H9 (cell line): ENCODE data around the gene SNX5. TPM values are rescaled to one million over a fixed set of nuclear protein-coding genes. Genes with fewer than 3 reads are reported as not detected.
A peak's percentile ranks its signal among the peaks of the same experiment; 100 is the strongest.

Experiments
- DNase-seq: peaks from one replicate; pipeline ENCODE4 v3.0.0-alpha.2; 2017
- H2AFZ ChIP-seq: one replicate; pipeline ENCODE4 v1.6.1; 2013; ENCODE audit warnings: mild to moderate bottlenecking, low read length, control low read depth, moderate library complexity
- H2AK5ac ChIP-seq: 2 replicates; pipeline ENCODE4 v1.6.1; 2013; ENCODE audit warnings: low read length, control low read depth, mixed read lengths; ENCODE audit not compliant: insufficient read length
- H2BK120ac ChIP-seq: one replicate; pipeline ENCODE4 v1.6.1; 2013; ENCODE audit warnings: low read depth, mild to moderate bottlenecking, low read length, control low read depth, inconsistent platforms; ENCODE audit not compliant: poor library complexity, severe bottlenecking
- H2BK12ac ChIP-seq: 2 replicates; pipeline ENCODE4 v1.6.1; 2013; ENCODE audit warnings: low read length, control low read depth, mixed read lengths, low read depth; ENCODE audit not compliant: insufficient read length
- H2BK15ac ChIP-seq: 2 replicates; pipeline ENCODE4 v1.6.1; 2013; ENCODE audit warnings: low read depth, low read length, control low read depth
- H2BK20ac ChIP-seq: one replicate; pipeline ENCODE4 v1.6.1; 2013; ENCODE audit warnings: low read depth, mild to moderate bottlenecking, low read length, control low read depth, inconsistent platforms; ENCODE audit not compliant: poor library complexity, severe bottlenecking
- H2BK5ac ChIP-seq: 2 replicates; pipeline ENCODE4 v1.6.1; 2013; ENCODE audit warnings: low read length, control low read depth, mixed read lengths; ENCODE audit not compliant: insufficient read length
- H3K14ac ChIP-seq: 2 replicates; pipeline ENCODE4 v1.6.1; 2013; ENCODE audit warnings: low read length, control low read depth; ENCODE audit not compliant: insufficient read depth
- H3K18ac ChIP-seq: 2 replicates; pipeline ENCODE4 v1.6.1; 2013; ENCODE audit warnings: low read depth, mild to moderate bottlenecking, mixed read lengths, low read length, control low read depth; ENCODE audit not compliant: insufficient read length
- H3K23ac ChIP-seq: 2 replicates; pipeline ENCODE4 v1.6.1; 2013; ENCODE audit warnings: low read length, control low read depth, mixed read lengths, low read depth; ENCODE audit not compliant: insufficient read length
- H3K23me2 ChIP-seq: 2 replicates; pipeline ENCODE4 v1.6.1; 2013; ENCODE audit warnings: low read depth, mild to moderate bottlenecking, mixed read lengths, low read length, control low read depth; ENCODE audit not compliant: insufficient read length, poor library complexity, severe bottlenecking
- H3K27ac ChIP-seq: 2 replicates; pipeline ENCODE4 v1.5.1; 2013; ENCODE audit warnings: low read length, control low read depth, mixed read lengths, low read depth; ENCODE audit not compliant: insufficient read length
- H3K27me3 ChIP-seq: 2 replicates; pipeline ENCODE4 v1.6.1; 2013; ENCODE audit warnings: low read length, control low read depth, inconsistent platforms; ENCODE audit not compliant: insufficient read depth
- H3K4ac ChIP-seq: 2 replicates; pipeline ENCODE4 v1.6.1; 2013; ENCODE audit warnings: low read depth, mild to moderate bottlenecking, control low read depth, inconsistent platforms, low read length, moderate library complexity
- H3K4me1 ChIP-seq: 2 replicates; pipeline ENCODE4 v1.6.1; 2013; ENCODE audit warnings: low read length, control low read depth, inconsistent platforms; ENCODE audit not compliant: insufficient read depth
- H3K4me2 ChIP-seq: 2 replicates; pipeline ENCODE4 v1.6.1; 2013; ENCODE audit warnings: low read length, control low read depth, mixed read lengths; ENCODE audit not compliant: insufficient read length, insufficient read depth
- H3K56ac ChIP-seq: 2 replicates; pipeline ENCODE4 v1.6.1; 2013; ENCODE audit warnings: low read depth, mild to moderate bottlenecking, mixed read lengths, low read length, control low read depth; ENCODE audit not compliant: insufficient read length
- H3K79me1 ChIP-seq: 2 replicates; pipeline ENCODE4 v1.6.1; 2013; ENCODE audit warnings: low read depth, mild to moderate bottlenecking, moderate library complexity, low read length, control low read depth, inconsistent platforms; ENCODE audit not compliant: insufficient read depth, poor library complexity, severe bottlenecking
- H3K79me2 ChIP-seq: 2 replicates; pipeline ENCODE4 v1.6.1; 2013; ENCODE audit warnings: low read length, control low read depth, inconsistent platforms; ENCODE audit not compliant: insufficient read depth
- H3K9ac ChIP-seq: 2 replicates; pipeline ENCODE4 v1.6.1; 2013; ENCODE audit warnings: low read length, control low read depth, mixed read lengths; ENCODE audit not compliant: insufficient read length; ENCODE audit errors: extremely low read depth
- H3K9me3 ChIP-seq: one replicate; pipeline ENCODE4 v1.6.1; 2013; ENCODE audit warnings: low read depth, low read length, inconsistent platforms; ENCODE audit not compliant: control insufficient read depth
- H3T11ph ChIP-seq: one replicate; pipeline ENCODE4 v1.6.1; 2013; ENCODE audit warnings: mild to moderate bottlenecking, low read length, control low read depth, inconsistent platforms
- H4K20me1 ChIP-seq: one replicate; pipeline ENCODE4 v1.6.1; 2013; ENCODE audit not compliant: control insufficient read depth, insufficient read length, insufficient read depth
- H4K5ac ChIP-seq: 2 replicates; pipeline ENCODE4 v1.6.1; 2013; ENCODE audit warnings: low read depth, mild to moderate bottlenecking, mixed read lengths, low read length, control low read depth; ENCODE audit not compliant: insufficient read length
- H4K8ac ChIP-seq: replicated peaks from 2 replicates; pipeline ENCODE4 v1.6.1; 2013; ENCODE audit warnings: low read length, control low read depth, mixed read lengths, low read depth; ENCODE audit not compliant: insufficient read length
- H4K91ac ChIP-seq: 2 replicates; pipeline ENCODE4 v1.6.1; 2013; ENCODE audit warnings: low read depth, mild to moderate bottlenecking, moderate library complexity, mixed read lengths, low read length, control low read depth; ENCODE audit not compliant: insufficient read length
- H3K27ac Mint-ChIP-seq, 3 experiments: 2 replicates in 2 of 3; 3 replicates in 1 of 3; pipeline ENCODE4 v1.8.0; 2020 to 2021; ENCODE audit warnings: mixed read lengths in 3 of 3, mild to moderate bottlenecking in 1 of 3, moderate library complexity in 1 of 3
- H3K27me3 Mint-ChIP-seq: 2 replicates; pipeline ENCODE4 v1.8.0; 2021; ENCODE audit warnings: low read depth, mild to moderate bottlenecking, moderate library complexity, mixed read lengths
- H3K36me3 Mint-ChIP-seq, 3 experiments: 2 replicates in 2 of 3; 3 replicates in 1 of 3; pipeline ENCODE4 v1.8.0; 2020 to 2021; ENCODE audit warnings: low read depth in 3 of 3, mixed read lengths in 3 of 3; ENCODE audit not compliant: insufficient read depth in 1 of 3
- H3K4me1 Mint-ChIP-seq, 2 experiments: 2 replicates each; pipeline ENCODE4 v1.8.0; 2020; ENCODE audit warnings: mixed read lengths in 2 of 2
- H3K4me3 Mint-ChIP-seq, 2 experiments: 2 replicates in 1 of 2; 3 replicates in 1 of 2; pipeline ENCODE4 v1.8.0; 2020 to 2021; ENCODE audit warnings: mild to moderate bottlenecking in 2 of 2, mixed read lengths in 2 of 2, moderate library complexity in 1 of 2
- H3K9me3 Mint-ChIP-seq, 2 experiments: 2 replicates in 1 of 2; 3 replicates in 1 of 2; pipeline ENCODE4 v1.8.0; 2020; ENCODE audit warnings: mild to moderate bottlenecking in 2 of 2, mixed read lengths in 2 of 2, moderate library complexity in 1 of 2
- CTCF ChIP-seq: fragments of 200-600 bp; sonication (generic); conservative IDR thresholded peaks from 3 replicates; pipeline ENCODE4 v1.8.0; 2021; ENCODE audit warnings: antibody characterized with exemption, mild to moderate bottlenecking
- WGBS: extraction: QIAGEN DNeasy Blood & Tissue Kit; methylation state at CpG from one replicate; pipeline ENCODE4 v1.1.7; 2013; ENCODE audit warnings: missing lambda C conversion rate, low lambda C conversion rate, mixed read lengths; ENCODE audit not compliant: insufficient read length; ENCODE audit errors: extremely low coverage; 5-methylcytosine and 5-hydroxymethylcytosine counted together
- total RNA-seq: library from RNA; stranded (reverse); gene quantifications from 2 replicates; pipeline ENCODE4 v1.2.1, GENCODE V29; 2021

The SNX5 gene
- total RNA-seq, 1 experiment from 2014 or later: 194 TPM

- no peaks in the 10 kb centered on the region for H3K9me3 ChIP-seq
- no peak overlapping the region for H3K14ac ChIP-seq
- peaks cover 20% of the 10 kb centered on the region in 2 experiments for H3K4me1 Mint-ChIP-seq
- H2BK15ac ChIP-seq: peak overlapping the region; percentile 33; the same call in 1 of the 2 replicates
- no peaks in the 10 kb centered on the region for H3K23me2 ChIP-seq
- no peak overlapping the region for H4K8ac ChIP-seq
- H4K5ac ChIP-seq: no peak overlapping the region
- no peak overlapping the region for H2BK12ac ChIP-seq
- H3K27me3 Mint-ChIP-seq: no peaks in the 10 kb centered on the region
- no CpG with 5 or more reads among the region's 4 CpGs for WGBS
- DNase-seq: no peak
- no peak overlapping the region for H3K4ac ChIP-seq
- H3K79me2 ChIP-seq: no peaks in the 10 kb centered on the region
- H3K56ac ChIP-seq: no peak overlapping the region
- no peaks in the 10 kb centered on the region for H3K79me1 ChIP-seq
- H3K4me3 Mint-ChIP-seq: no peak overlapping the region; a peak in 1 of 5 replicates
- H3K36me3 Mint-ChIP-seq: no peaks in the 10 kb centered on the region
- H3K4me2 ChIP-seq: no peak overlapping the region
- H2AK5ac ChIP-seq: no peak overlapping the region
- no peak overlapping the region for H3T11ph ChIP-seq
- no peak overlapping the region for H3K27ac Mint-ChIP-seq
- TF ChIP-seq CTCF: no peak
- no peak overlapping the region for H2AFZ ChIP-seq
- no peak overlapping the region for H3K23ac ChIP-seq
- H4K91ac ChIP-seq: no peak overlapping the region
- H2BK5ac ChIP-seq: no peak overlapping the region
- H3K27ac ChIP-seq: no peak overlapping the region
- no peak overlapping the region for H2BK20ac ChIP-seq
- no peak overlapping the region for H3K9ac ChIP-seq
- H4K20me1 ChIP-seq: no peaks in the 10 kb centered on the region
- H2BK120ac ChIP-seq: no peak overlapping the region
- no peaks in the 10 kb centered on the region for H3K4me1 ChIP-seq
- H3K27me3 ChIP-seq: no peaks in the 10 kb centered on the region
- H3K9me3 Mint-ChIP-seq: no peaks in the 10 kb centered on the region
- H3K18ac ChIP-seq: no peak overlapping the region
Measured at GRCh38 chr20:17999566-17999965, 31.0 kb upstream of the SNX5 start.
